ENCODE results near the gene PIK3CG. TPM values are rescaled to one million over a fixed set of nuclear protein-coding genes. Genes with fewer than 3 reads are reported as not detected.
"Not testable (repeated sequence)": the region's sequence is repeated elsewhere in the genome, so short reads cannot be mapped to it uniquely, and the experiment has no call there.

PIK3CG gene
- total RNA-seq, 3 donors from 2014 or later: 12.7 to 19.7 (median 18.4) TPM

- no peak overlapping the region for H3K4me3 Mint-ChIP-seq
- ATAC-seq (no peak), DNase-seq (no peak)
- H3K9me3 Mint-ChIP-seq: no peaks in the 10 kb centered on the region
- H3K4me1 Mint-ChIP-seq (ENCODE audit: low read depth): peaks cover 16% of the 10 kb centered on the region
- no peaks in the 10 kb centered on the region for H3K27me3 Mint-ChIP-seq (ENCODE audit: low read depth)
- H3K36me3 Mint-ChIP-seq (ENCODE audit: insufficient read depth): peaks cover 75% of the 10 kb centered on the region
Measured at GRCh38 chr7:106888204-106888603, 23.1 kb downstream of the PIK3CG start.

DNA sequence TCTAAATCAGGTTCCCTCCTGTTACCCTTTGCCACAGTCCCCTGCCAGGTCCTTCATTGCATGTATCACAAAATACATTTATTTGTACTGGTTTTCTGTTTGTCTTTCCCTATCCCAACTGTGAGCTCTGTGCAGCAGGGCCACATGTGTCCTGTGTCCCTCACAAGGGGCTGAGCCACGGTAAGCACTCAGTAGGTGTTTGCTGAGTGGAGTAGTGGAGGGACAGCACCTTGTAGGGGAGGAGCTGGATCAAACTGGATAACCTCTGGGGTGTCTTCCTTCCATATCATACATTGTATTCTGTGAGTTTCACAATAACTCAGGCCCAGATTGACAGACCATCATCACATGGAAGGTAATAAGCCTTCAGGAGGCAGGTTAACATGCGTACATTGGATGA lies 25.9 kb downstream of the PIK3CG start:
- Mint-ChIP-seq H3K9me3 (no peaks in the 10 kb centered on the region), H3K4me1 (ENCODE audit: low read depth) (peaks cover 18% of the 10 kb centered on the region), H3K4me3 (no peak overlapping the region), H3K27me3 (ENCODE audit: low read depth) (no peaks in the 10 kb centered on the region), H3K36me3 (ENCODE audit: insufficient read depth) (peaks cover 60% of the 10 kb centered on the region)
- DNase-seq (no peak), ATAC-seq (no peak)

- ATAC-seq: no peak
- H3K4me1 Mint-ChIP-seq (ENCODE audit: low read depth): peaks cover 18% of the 10 kb centered on the region
- no peaks in the 10 kb centered on the region for H3K27me3 Mint-ChIP-seq (ENCODE audit: low read depth)
- no peak overlapping the region for H3K4me3 Mint-ChIP-seq
- peaks cover 63% of the 10 kb centered on the region for H3K36me3 Mint-ChIP-seq (ENCODE audit: insufficient read depth)
- no peak for DNase-seq
- H3K9me3 Mint-ChIP-seq: peaks cover 6% of the 10 kb centered on the region
Measured at GRCh38 chr7:106891548-106892410, 26.7 kb downstream of the PIK3CG start.

GRCh38 chr7:106893591-106893990 lies 28.5 kb downstream of the PIK3CG start:
- no peak overlapping the region for H3K4me3 Mint-ChIP-seq
- DNase-seq (no peak), ATAC-seq (no peak)
- no peaks in the 10 kb centered on the region for H3K27me3 Mint-ChIP-seq (ENCODE audit: low read depth)
- H3K36me3 Mint-ChIP-seq (ENCODE audit: insufficient read depth): peaks cover 64% of the 10 kb centered on the region
- peaks cover 17% of the 10 kb centered on the region for H3K4me1 Mint-ChIP-seq (ENCODE audit: low read depth)
- H3K9me3 Mint-ChIP-seq: peaks cover 11% of the 10 kb centered on the region

DNA sequence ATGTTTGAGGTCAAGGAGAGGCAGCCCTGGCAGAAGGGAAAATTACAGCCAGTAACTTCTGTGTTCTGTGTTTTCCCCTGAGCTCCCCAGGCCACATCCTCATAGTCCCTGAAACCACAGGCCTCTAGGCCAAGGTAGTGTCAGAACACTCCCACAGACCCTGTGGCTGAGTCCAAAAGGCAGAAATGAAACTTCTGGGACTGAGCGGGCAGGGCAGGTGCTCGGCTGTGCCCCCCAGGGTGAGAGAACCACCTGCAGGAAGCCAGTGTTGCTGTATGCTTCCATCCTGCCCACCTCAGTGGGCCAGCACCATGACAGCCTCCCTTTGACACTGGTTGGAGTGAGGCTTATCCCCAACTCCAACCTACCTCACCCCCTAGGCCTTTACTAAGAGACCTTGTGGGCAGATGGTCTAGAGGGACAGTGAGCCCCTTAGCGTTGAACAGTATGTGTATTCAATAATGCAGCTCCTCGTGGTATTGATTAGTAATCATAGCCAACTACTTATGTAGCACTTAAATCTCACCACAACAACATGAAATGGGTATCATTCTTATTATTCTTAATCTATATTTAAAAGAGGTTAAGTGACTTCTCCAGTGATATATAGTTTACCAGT lies 30.3 kb downstream of the PIK3CG start:
- Mint-ChIP-seq H3K4me3 (no peak overlapping the region), H3K9me3 (peaks cover 11% of the 10 kb centered on the region), H3K36me3 (ENCODE audit: insufficient read depth) (peaks cover 71% of the 10 kb centered on the region), H3K27me3 (ENCODE audit: low read depth) (no peaks in the 10 kb centered on the region), H3K4me1 (ENCODE audit: low read depth) (peaks cover 34% of the 10 kb centered on the region)
- no peak for DNase-seq
- ATAC-seq: peak; percentile 51 to 63

GRCh38 chr7:106896231-106896630 lies 31.1 kb downstream of the PIK3CG start:
- Mint-ChIP-seq H3K36me3 (ENCODE audit: insufficient read depth) (peaks cover 72% of the 10 kb centered on the region), H3K9me3 (peaks cover 11% of the 10 kb centered on the region), H3K4me1 (ENCODE audit: low read depth) (peaks cover 38% of the 10 kb centered on the region), H3K4me3 (no peak overlapping the region), H3K27me3 (ENCODE audit: low read depth) (no peaks in the 10 kb centered on the region)
- ATAC-seq: no peak
- DNase-seq: no peak

- not testable (repeated sequence) for DNase-seq; ATAC-seq; H3K4me3 Mint-ChIP-seq; H3K27me3 Mint-ChIP-seq (ENCODE audit: low read depth)
- peaks cover 47% of the 10 kb centered on the region for H3K4me1 Mint-ChIP-seq (ENCODE audit: low read depth)
- H3K9me3 Mint-ChIP-seq: peaks cover 11% of the 10 kb centered on the region
- H3K36me3 Mint-ChIP-seq (ENCODE audit: insufficient read depth): peaks cover 68% of the 10 kb centered on the region
Measured at GRCh38 chr7:106897553-106897952, 32.5 kb downstream of the PIK3CG start.

GRCh38 chr7:106898967-106899366 lies 33.9 kb downstream of the PIK3CG start:
- Mint-ChIP-seq H3K4me1 (ENCODE audit: low read depth) (peaks cover 43% of the 10 kb centered on the region), H3K9me3 (peaks cover 11% of the 10 kb centered on the region), H3K36me3 (ENCODE audit: insufficient read depth) (peaks cover 57% of the 10 kb centered on the region)
- not testable (repeated sequence) for H3K4me3 Mint-ChIP-seq; ATAC-seq; DNase-seq; H3K27me3 Mint-ChIP-seq (ENCODE audit: low read depth)

DNA sequence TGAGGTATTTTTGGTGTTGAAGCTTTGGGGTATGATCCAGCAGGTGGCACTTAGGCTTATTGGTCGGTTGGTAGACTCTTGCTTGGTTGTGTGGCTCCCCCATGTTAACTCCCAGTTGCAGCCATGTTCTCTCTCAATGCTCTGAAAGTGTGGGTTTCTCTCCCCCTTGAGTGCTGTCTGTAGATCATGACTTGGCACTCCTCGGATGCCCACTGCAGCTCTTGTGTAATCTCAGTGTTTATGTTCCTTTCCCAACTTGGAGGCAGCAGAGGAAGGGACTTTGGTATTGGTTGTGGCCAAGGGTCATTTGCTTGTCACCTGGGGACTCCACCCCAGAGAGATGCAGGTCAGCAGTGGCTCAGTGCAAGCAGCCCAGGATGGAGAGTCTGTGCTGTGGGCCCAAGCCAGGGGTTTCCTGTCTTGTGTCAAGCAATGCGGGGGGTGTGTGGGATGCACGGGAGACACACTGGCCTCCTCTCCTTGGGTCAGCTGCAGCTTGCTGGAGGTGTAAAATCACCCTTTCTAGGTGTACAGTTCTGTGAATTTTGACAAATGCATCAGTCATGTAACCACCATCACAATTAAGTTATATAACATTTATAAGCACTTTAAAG lies 36.9 kb downstream of the PIK3CG start:
- peaks cover 5% of the 10 kb centered on the region for H3K9me3 Mint-ChIP-seq
- H3K27me3 Mint-ChIP-seq (ENCODE audit: low read depth): no peaks in the 10 kb centered on the region
- DNase-seq (no peak), ATAC-seq (no peak)
- H3K4me1 Mint-ChIP-seq (ENCODE audit: low read depth): peaks cover 40% of the 10 kb centered on the region
- peaks cover 60% of the 10 kb centered on the region for H3K36me3 Mint-ChIP-seq (ENCODE audit: insufficient read depth)
- no peak overlapping the region for H3K4me3 Mint-ChIP-seq

DNA sequence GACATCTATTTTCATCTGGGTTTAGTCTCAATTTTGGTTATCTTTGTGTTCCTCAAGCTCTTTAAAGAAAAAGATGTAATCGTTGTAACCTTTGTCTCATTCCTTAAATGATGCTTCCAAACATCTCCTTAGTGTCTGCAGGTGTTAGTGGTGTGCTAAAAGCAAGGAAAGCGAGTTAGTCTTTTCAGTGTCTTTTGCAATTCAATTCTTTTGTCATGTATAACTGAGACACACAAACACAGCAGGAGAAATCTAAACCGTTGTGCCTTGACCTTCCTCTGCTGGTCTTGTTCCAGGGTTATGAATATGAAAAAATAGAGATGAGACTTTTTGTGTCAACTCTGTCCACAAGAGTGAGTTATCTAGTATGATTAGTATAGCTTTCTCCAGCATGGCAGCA lies 40.7 kb downstream of the PIK3CG start:
- H3K9me3 Mint-ChIP-seq: no peaks in the 10 kb centered on the region
- H3K4me3 Mint-ChIP-seq: no peak overlapping the region
- H3K27me3 Mint-ChIP-seq (ENCODE audit: low read depth): no peaks in the 10 kb centered on the region
- peaks cover 36% of the 10 kb centered on the region for H3K36me3 Mint-ChIP-seq (ENCODE audit: insufficient read depth)
- DNase-seq (no peak), ATAC-seq (no peak)
- peaks cover 14% of the 10 kb centered on the region for H3K4me1 Mint-ChIP-seq (ENCODE audit: low read depth)

- Mint-ChIP-seq H3K9me3 (no peaks in the 10 kb centered on the region), H3K36me3 (ENCODE audit: insufficient read depth) (peaks cover 13% of the 10 kb centered on the region), H3K27me3 (ENCODE audit: low read depth) (no peaks in the 10 kb centered on the region), H3K4me1 (ENCODE audit: low read depth) (no peaks in the 10 kb centered on the region), H3K4me3 (no peak overlapping the region)
- DNase-seq (no peak), ATAC-seq (no peak)
Measured at GRCh38 chr7:106911959-106912358, 46.9 kb downstream of the PIK3CG start.

GRCh38 chr7:106914018-106914607 lies 49.0 kb downstream of the PIK3CG start:
- DNase-seq (no peak), ATAC-seq (no peak)
- peaks cover 4% of the 10 kb centered on the region for H3K9me3 Mint-ChIP-seq
- no peak overlapping the region for H3K4me3 Mint-ChIP-seq
- H3K36me3 Mint-ChIP-seq (ENCODE audit: insufficient read depth): peaks cover 7% of the 10 kb centered on the region
- no peaks in the 10 kb centered on the region for H3K4me1 Mint-ChIP-seq (ENCODE audit: low read depth)
- no peaks in the 10 kb centered on the region for H3K27me3 Mint-ChIP-seq (ENCODE audit: low read depth)

- no peak for DNase-seq
- ATAC-seq: no peak
- Mint-ChIP-seq H3K4me1 (ENCODE audit: low read depth) (no peaks in the 10 kb centered on the region), H3K9me3 (peaks cover 14% of the 10 kb centered on the region), H3K4me3 (no peak overlapping the region), H3K36me3 (ENCODE audit: insufficient read depth) (peaks cover 11% of the 10 kb centered on the region), H3K27me3 (ENCODE audit: low read depth) (no peaks in the 10 kb centered on the region)
Measured at GRCh38 chr7:106915407-106915806, 50.3 kb downstream of the PIK3CG start.

GRCh38 chr7:106915873-106916272 lies 50.8 kb downstream of the PIK3CG start:
- ATAC-seq (peak; percentile 75 to 87), DNase-seq (no peak)
- no peaks in the 10 kb centered on the region for H3K27me3 Mint-ChIP-seq (ENCODE audit: low read depth)
- H3K4me3 Mint-ChIP-seq: no peak overlapping the region
- H3K4me1 Mint-ChIP-seq (ENCODE audit: low read depth): no peaks in the 10 kb centered on the region
- peaks cover 17% of the 10 kb centered on the region for H3K9me3 Mint-ChIP-seq
- H3K36me3 Mint-ChIP-seq (ENCODE audit: insufficient read depth): peaks cover 11% of the 10 kb centered on the region
